ENCODE results near the gene RASSF8. TPM values are rescaled to one million over a fixed set of nuclear protein-coding genes. Genes with fewer than 3 reads are reported as not detected.

RASSF8 gene
- total RNA-seq, 1 experiment from 2014 or later, result 26.5 TPM

- POLR2A ChIA-PET (ENCODE audit: unreplicated experiment), result no interaction called here
- H3K27ac ChIP-seq, result no peak overlapping the region
- no TSS peak for BruUV-seq (replicated peaks)
- no peak for DNase-seq
- H3K79me2 ChIP-seq (ENCODE audit: low read depth), result 0 out of 2 replicates have a peak, but pooled peaks cover 8% of the 10 kb centered on the region
- TF ChIP-seq EZH2 (IDR thresholded peaks at IDR 0.05; ENCODE audit: low read depth) (no peak), CTCF (conservative IDR thresholded peaks at IDR 0.05) (no peak)
- H4K20me1 ChIP-seq (ENCODE audit: insufficient read depth), result no peaks in the 10 kb centered on the region
- H3K27me3 ChIP-seq (ENCODE audit: insufficient read depth, low read depth), result no peaks in the 10 kb centered on the region
- H3K4me3 ChIP-seq, result no peak overlapping the region
- no peaks in the 10 kb centered on the region for H3K36me3 ChIP-seq (ENCODE audit: low read depth)
- intact Hi-C loops (cut with micrococcal nuclease; ENCODE audit: unreplicated experiment), result no loop called here
- H3F3A ChIP-seq (ENCODE audit: insufficient read depth, low read depth), result no peaks in the 10 kb centered on the region
- H3K4me2 ChIP-seq, result no peak overlapping the region
- H2AFZ ChIP-seq, result no peak overlapping the region
- no peaks in the 10 kb centered on the region for H3K9me2 ChIP-seq (ENCODE audit: insufficient read depth)
- H3K9me3 ChIP-seq (ENCODE audit: insufficient read depth, low read depth), result no peaks in the 10 kb centered on the region; the same call in none of the 2 replicates
- CTCF ChIA-PET, result no interaction called here
- peaks cover 11% of the 10 kb centered on the region for H3K4me1 ChIP-seq (replicated peaks; ENCODE audit: insufficient read depth)
These were observed 89.1 kb downstream of the RASSF8 start for GRCh38 chr12:26047401-26048226.

- Histone ChIP-seq H3K9me2 (ENCODE audit: insufficient read depth) (no peaks in the 10 kb centered on the region), H3F3A (ENCODE audit: insufficient read depth, low read depth) (no peaks in the 10 kb centered on the region), H4K20me1 (ENCODE audit: insufficient read depth) (no peaks in the 10 kb centered on the region), H3K27ac (no peak overlapping the region), H3K79me2 (ENCODE audit: low read depth) (no peaks in the 10 kb centered on the region), H2AFZ (no peak overlapping the region), H3K4me2 (no peak overlapping the region), H3K4me1 (replicated peaks; ENCODE audit: insufficient read depth) (peaks cover 6% of the 10 kb centered on the region; the same call in 1 of the 2 replicates), H3K9me3 (ENCODE audit: insufficient read depth, low read depth) (peaks cover 4% of the 10 kb centered on the region), H3K4me3 (no peak overlapping the region), H3K27me3 (ENCODE audit: insufficient read depth, low read depth) (no peaks in the 10 kb centered on the region), H3K36me3 (ENCODE audit: low read depth) (0 out of 2 replicates have a peak, but pooled peaks cover 4% of the 10 kb centered on the region)
- TF ChIP-seq EZH2 (IDR thresholded peaks at IDR 0.05; ENCODE audit: low read depth), result no peak
- TF ChIP-seq CTCF (conservative IDR thresholded peaks at IDR 0.05), result no peak
- intact Hi-C loops (cut with micrococcal nuclease; ENCODE audit: unreplicated experiment), result no loop called here
- BruUV-seq (replicated peaks), result no TSS peak
- no peak for DNase-seq
- CTCF ChIA-PET, result no interaction called here
- POLR2A ChIA-PET (ENCODE audit: unreplicated experiment), result no interaction called here
These were observed 94.2 kb downstream of the RASSF8 start for GRCh38 chr12:26052652-26053051.

GRCh38 chr12:26054383-26054782 is 95.9 kb downstream of the RASSF8 start:
- no TSS peak for BruUV-seq (replicated peaks)
- no peak for TF ChIP-seq EZH2 (IDR thresholded peaks at IDR 0.05; ENCODE audit: low read depth)
- no peak for TF ChIP-seq CTCF (conservative IDR thresholded peaks at IDR 0.05)
- Histone ChIP-seq H4K20me1 (ENCODE audit: insufficient read depth) (no peaks in the 10 kb centered on the region), H3K4me3 (no peak overlapping the region), H2AFZ (no peak overlapping the region), H3K4me2 (no peak overlapping the region), H3K36me3 (ENCODE audit: low read depth) (0 out of 2 replicates have a peak, but pooled peaks cover 4% of the 10 kb centered on the region), H3K4me1 (replicated peaks; ENCODE audit: insufficient read depth) (peaks cover 6% of the 10 kb centered on the region; the same call in 1 of the 2 replicates), H3K9me3 (ENCODE audit: insufficient read depth, low read depth) (peaks cover 4% of the 10 kb centered on the region), H3K79me2 (ENCODE audit: low read depth) (no peaks in the 10 kb centered on the region), H3K27me3 (ENCODE audit: insufficient read depth, low read depth) (no peaks in the 10 kb centered on the region), H3F3A (ENCODE audit: insufficient read depth, low read depth) (peaks cover 5% of the 10 kb centered on the region; the same call in 1 of the 2 replicates), H3K9me2 (ENCODE audit: insufficient read depth) (no peaks in the 10 kb centered on the region), H3K27ac (no peak overlapping the region)
- POLR2A ChIA-PET (ENCODE audit: unreplicated experiment), result no interaction called here
- CTCF ChIA-PET, result no interaction called here
- intact Hi-C loops (cut with micrococcal nuclease; ENCODE audit: unreplicated experiment), result no loop called here
- DNase-seq, result no peak

All from PC-9 (cell line).